ENCODE measurements around the gene MYL9.
A peak's percentile ranks its signal among the peaks of the same experiment; 100 is the strongest.

Gene MYL9

DNA sequence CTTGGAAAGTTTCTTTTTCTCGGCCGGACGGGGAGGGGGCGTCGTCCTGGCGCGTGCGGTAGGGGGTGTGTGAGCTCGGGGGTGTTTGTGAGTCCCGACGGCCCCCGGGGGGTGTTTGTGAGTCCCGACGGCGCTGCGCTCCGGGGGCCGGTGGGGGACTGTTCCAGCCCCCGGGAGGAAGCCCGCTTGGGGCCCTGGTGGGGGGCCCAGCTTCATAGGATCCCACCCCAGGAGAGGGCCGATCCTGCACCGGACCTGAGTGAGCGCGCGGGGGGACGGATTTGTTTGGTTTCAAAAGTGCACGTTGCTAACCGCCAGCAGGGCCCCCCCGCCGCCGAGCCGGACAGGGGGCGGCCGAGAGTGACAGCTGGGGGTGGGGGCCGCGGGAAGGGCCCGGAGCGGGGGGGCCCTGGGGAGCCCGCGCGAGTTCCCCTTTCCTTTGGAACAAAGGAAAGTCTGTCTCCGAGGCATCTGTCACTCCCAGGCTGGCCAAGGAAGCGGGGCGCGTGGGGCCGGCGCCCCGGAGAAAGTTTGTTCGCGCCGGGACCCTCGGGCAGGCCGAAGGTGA is 32.6 kb downstream of the MYL9 start:
- H3K27ac ChIP-seq (ENCODE audit: low read depth, low read length) = peak overlapping the region; percentile 88
- H3K4me1 ChIP-seq (ENCODE audit: insufficient read depth, low read length) = peaks cover 36% of the 10 kb centered on the region
- H3K27me3 ChIP-seq (ENCODE audit: insufficient read depth, low read length) = no peaks in the 10 kb centered on the region
- peak overlapping the region; percentile 85 for H3K9ac ChIP-seq (ENCODE audit: low read depth, low read length)
- WGBS = under 1% methylated on average over 50 of the region's 53 CpGs
- H3K4me3 ChIP-seq (ENCODE audit: low read length) = peak overlapping the region; percentile 95
- no peaks in the 10 kb centered on the region for H3K9me3 ChIP-seq (ENCODE audit: insufficient read depth, low read depth, low read length)
- H3K36me3 ChIP-seq (ENCODE audit: insufficient read depth, low read length) = peaks cover 11% of the 10 kb centered on the region

DNA sequence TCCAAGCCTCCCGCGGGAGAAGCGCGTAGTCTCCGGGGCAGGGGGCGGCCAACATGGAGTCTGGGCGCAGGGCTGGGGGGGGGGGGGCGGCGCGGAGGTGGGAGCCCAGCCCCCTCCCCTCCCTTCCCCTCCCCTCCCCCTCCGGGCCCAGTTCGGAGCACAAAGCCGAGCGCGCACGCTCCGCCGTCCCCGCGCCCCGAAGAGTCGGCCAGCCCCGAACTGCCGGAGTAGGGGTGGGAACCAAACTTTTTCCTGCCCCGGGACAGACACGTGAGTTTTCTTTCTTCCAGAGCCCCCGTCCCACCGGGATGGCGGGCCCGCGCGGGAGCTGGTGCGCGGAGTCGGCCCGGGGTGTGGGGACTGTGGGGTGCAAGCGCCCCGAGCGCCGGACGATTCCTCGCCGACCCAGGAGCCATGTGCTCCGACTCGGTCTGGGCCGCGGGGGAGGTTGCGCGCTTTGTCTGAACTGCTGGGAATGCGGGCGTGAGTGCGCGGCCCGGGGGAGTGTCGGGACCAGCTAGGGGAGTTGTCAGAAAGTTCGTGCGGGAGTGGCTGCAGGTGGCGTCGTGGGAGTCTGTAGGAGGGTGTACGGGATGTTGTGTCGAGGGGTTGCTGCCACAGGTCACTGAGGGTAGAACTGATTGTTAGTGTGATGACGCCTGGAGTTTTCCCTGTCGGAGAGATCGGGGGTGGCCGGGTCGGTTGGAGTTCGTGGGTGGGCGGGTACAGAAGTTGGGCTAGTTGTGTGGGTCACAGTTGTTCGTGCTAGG is 33.2 kb downstream of the MYL9 start:
- H3K27ac ChIP-seq (ENCODE audit: low read depth, low read length) = peak overlapping the region; percentile 88
- H3K27me3 ChIP-seq (ENCODE audit: insufficient read depth, low read length) = no peaks in the 10 kb centered on the region
- H3K9ac ChIP-seq (ENCODE audit: low read depth, low read length) = peak overlapping the region; percentile 97
- peak overlapping the region; percentile 95 for H3K4me3 ChIP-seq (ENCODE audit: low read length)
- peaks cover 16% of the 10 kb centered on the region for H3K36me3 ChIP-seq (ENCODE audit: insufficient read depth, low read length)
- peaks cover 34% of the 10 kb centered on the region for H3K4me1 ChIP-seq (ENCODE audit: insufficient read depth, low read length)
- under 1% methylated on average over 60 of the region's 69 CpGs for WGBS
- H3K9me3 ChIP-seq (ENCODE audit: insufficient read depth, low read depth, low read length) = no peaks in the 10 kb centered on the region

DNA sequence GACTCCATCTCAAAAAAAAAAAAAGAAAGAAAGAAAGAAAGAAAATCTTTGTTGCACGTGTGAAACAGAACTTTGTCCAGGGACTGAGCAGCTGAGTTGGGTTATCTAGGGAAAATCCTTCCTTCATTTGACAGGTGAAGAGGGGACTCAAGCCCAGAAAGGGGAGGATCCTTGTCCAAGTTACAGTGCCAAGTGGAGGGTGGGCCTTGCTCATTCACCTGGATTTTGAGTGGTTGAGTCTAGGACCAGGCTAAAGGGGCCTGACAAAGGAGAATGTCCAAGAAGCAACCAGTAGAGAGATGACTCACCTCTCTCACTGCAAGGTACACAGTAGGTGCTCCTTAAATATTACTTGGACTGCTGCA is 34.7 kb downstream of the MYL9 start:
- no peak overlapping the region for H3K27ac ChIP-seq (ENCODE audit: low read depth, low read length)
- H3K36me3 ChIP-seq (ENCODE audit: insufficient read depth, low read length) = peaks cover 29% of the 10 kb centered on the region
- peaks cover 24% of the 10 kb centered on the region for H3K4me1 ChIP-seq (ENCODE audit: insufficient read depth, low read length)
- no peaks in the 10 kb centered on the region for H3K27me3 ChIP-seq (ENCODE audit: insufficient read depth, low read length)
- no peak overlapping the region for H3K9ac ChIP-seq (ENCODE audit: low read depth, low read length)
- H3K4me3 ChIP-seq (ENCODE audit: low read length) = no peak overlapping the region
- H3K9me3 ChIP-seq (ENCODE audit: insufficient read depth, low read depth, low read length) = no peaks in the 10 kb centered on the region
- 88% methylated on average over 1 of the region's 1 CpG for WGBS

DNA sequence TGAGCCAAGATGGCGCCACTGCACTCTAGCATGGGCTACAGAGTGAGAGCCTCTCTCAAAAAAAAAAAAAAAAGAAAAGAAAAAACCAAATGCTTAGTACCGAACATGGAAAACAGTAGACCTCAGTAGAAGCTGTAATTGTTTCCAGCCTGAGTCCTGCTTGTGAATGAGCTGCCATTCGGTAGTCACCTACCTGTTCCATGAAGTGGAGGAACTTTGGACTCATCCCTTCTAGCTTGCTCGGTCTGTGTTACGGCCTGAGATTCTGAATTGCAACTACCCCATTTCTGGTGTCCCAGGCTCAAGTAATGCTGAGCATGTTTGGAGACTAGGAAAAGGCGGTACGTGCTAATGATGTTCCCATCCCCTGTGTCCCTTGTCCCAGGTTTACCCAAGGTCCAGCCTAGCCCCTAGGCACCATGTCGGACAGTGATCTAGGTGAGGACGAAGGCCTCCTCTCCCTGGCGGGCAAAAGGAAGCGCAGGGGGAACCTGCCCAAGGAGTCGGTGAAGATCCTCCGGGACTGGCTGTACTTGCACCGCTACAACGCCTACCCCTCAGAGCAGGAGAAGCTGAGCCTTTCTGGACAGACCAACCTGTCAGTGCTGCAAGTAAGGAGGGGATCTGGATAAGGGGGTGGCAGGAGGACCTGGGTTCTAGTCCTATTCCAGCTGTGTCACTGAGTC is 37.2 kb downstream of the MYL9 start:
- Histone ChIP-seq H3K4me3 (ENCODE audit: low read length) (no peak overlapping the region), H3K27ac (ENCODE audit: low read depth, low read length) (no peak overlapping the region), H3K9me3 (ENCODE audit: insufficient read depth, low read depth, low read length) (no peaks in the 10 kb centered on the region), H3K27me3 (ENCODE audit: insufficient read depth, low read length) (no peaks in the 10 kb centered on the region), H3K4me1 (ENCODE audit: insufficient read depth, low read length) (peaks cover 6% of the 10 kb centered on the region), H3K9ac (ENCODE audit: low read depth, low read length) (no peak overlapping the region), H3K36me3 (ENCODE audit: insufficient read depth, low read length) (peaks cover 50% of the 10 kb centered on the region)
- WGBS = 96% methylated on average over 15 of the region's 15 CpGs

DNA sequence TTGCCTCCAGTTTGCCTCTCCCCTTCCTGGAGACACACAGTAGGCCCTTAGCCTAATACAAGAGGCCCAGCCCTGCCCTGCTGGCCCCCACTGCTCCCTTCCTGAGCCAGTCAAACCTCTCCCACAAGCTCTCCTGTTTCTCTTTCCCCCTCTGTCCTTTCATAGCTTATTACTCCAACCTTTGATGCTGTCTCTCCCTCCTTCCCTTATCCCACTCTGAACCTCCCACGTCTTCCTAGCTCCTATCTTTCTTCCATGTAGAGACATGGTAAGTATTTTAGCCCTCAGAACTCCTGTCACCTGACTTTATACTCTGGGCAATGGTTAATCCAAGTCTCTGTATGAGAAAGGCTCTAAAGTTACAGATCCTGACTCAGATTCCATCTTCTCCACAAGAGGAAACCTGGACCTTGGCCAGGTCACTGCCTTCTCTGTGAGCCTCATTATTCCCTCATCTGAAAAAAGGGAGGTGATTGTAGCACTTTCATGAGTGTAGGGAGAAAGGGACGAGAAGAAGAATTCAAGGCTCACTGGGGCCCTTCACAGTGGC is 38.8 kb downstream of the MYL9 start:
- 93% methylated on average over 2 of the region's 2 CpGs for WGBS
- Histone ChIP-seq H3K4me3 (ENCODE audit: low read length) (no peak overlapping the region), H3K4me1 (ENCODE audit: insufficient read depth, low read length) (peaks cover 17% of the 10 kb centered on the region), H3K27me3 (ENCODE audit: insufficient read depth, low read length) (no peaks in the 10 kb centered on the region), H3K36me3 (ENCODE audit: insufficient read depth, low read length) (peaks cover 50% of the 10 kb centered on the region), H3K9ac (ENCODE audit: low read depth, low read length) (no peak overlapping the region), H3K9me3 (ENCODE audit: insufficient read depth, low read depth, low read length) (no peaks in the 10 kb centered on the region), H3K27ac (ENCODE audit: low read depth, low read length) (no peak overlapping the region)

DNA sequence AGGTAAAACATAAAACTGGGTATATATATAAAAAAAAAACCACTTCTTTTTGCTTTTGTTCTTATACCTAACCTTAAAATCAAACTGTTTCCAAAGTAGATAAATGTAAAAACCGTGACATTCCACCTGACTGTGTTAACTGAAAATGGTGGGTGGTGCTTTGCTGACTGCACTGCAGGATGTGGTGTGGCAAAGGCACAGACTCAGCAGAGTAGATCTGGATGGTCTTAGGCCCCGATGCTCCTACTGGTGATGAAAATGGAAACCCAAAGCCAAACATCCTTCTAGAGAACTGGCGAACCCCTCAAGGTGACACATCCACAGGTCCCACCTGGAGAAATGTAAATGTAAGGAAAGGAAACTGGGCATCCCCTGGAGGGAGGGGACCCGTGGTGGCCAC is 41.0 kb downstream of the MYL9 start:
- WGBS = 92% methylated on average over 4 of the region's 4 CpGs
- Histone ChIP-seq H3K9me3 (ENCODE audit: insufficient read depth, low read depth, low read length) (no peaks in the 10 kb centered on the region), H3K9ac (ENCODE audit: low read depth, low read length) (no peak overlapping the region), H3K27me3 (ENCODE audit: insufficient read depth, low read length) (no peaks in the 10 kb centered on the region), H3K27ac (ENCODE audit: low read depth, low read length) (no peak overlapping the region), H3K36me3 (ENCODE audit: insufficient read depth, low read length) (peaks cover 53% of the 10 kb centered on the region), H3K4me3 (ENCODE audit: low read length) (no peak overlapping the region), H3K4me1 (ENCODE audit: insufficient read depth, low read length) (peaks cover 25% of the 10 kb centered on the region)

DNA sequence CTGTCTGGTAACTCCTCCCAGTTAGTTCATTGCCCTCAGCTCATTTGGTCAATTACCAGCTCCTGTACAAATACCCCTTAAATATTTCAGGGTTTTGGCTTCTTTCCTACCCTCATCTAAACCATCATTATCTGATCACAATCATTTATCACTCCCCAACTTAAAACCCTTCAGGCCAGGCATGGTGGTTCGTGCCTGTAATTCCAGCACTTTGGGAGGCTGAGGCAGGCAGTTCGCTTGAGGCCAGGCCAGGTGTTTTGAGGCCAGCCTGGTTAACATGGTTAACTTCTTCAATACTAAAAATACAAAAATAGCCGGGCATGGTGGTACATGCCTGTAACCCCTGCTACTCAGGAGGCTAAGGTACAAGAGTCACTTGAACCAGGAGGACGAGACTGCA is 41.5 kb downstream of the MYL9 start:
- H3K4me3 ChIP-seq (ENCODE audit: low read length) = no peak overlapping the region
- H3K27me3 ChIP-seq (ENCODE audit: insufficient read depth, low read length) = no peaks in the 10 kb centered on the region
- no peak overlapping the region for H3K9ac ChIP-seq (ENCODE audit: low read depth, low read length)
- peaks cover 57% of the 10 kb centered on the region for H3K36me3 ChIP-seq (ENCODE audit: insufficient read depth, low read length)
- 97% methylated on average over 4 of the region's 4 CpGs for WGBS
- no peak overlapping the region for H3K27ac ChIP-seq (ENCODE audit: low read depth, low read length)
- no peaks in the 10 kb centered on the region for H3K9me3 ChIP-seq (ENCODE audit: insufficient read depth, low read depth, low read length)
- H3K4me1 ChIP-seq (ENCODE audit: insufficient read depth, low read length) = peaks cover 25% of the 10 kb centered on the region

DNA sequence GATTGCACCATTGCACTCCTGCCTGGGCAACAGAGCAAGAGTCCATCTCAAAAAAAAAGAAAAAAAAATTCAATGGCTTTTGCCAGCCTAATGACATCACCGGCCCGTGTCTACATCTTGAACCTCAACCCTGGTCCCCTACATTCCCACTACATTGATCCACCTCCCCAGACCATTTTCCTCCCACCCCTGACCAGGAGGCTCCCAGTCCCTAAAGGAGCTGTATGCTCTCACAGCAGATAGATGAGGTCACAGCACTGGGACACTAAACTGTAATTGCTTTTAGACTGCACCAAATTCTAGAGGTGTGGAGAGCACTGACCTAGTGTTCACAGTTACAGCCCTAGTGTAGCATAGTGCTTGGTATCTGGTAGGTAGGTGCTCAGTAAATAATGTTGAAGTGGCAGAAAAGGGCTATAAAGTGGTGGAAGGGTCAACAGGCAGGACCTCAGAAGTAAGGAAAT is 42.7 kb downstream of the MYL9 start:
- Histone ChIP-seq H3K36me3 (ENCODE audit: insufficient read depth, low read length) (peaks cover 54% of the 10 kb centered on the region), H3K9me3 (ENCODE audit: insufficient read depth, low read depth, low read length) (no peaks in the 10 kb centered on the region), H3K27ac (ENCODE audit: low read depth, low read length) (no peak overlapping the region; the same call in 1 of the 2 replicates), H3K4me3 (ENCODE audit: low read length) (no peak overlapping the region), H3K27me3 (ENCODE audit: insufficient read depth, low read length) (no peaks in the 10 kb centered on the region), H3K9ac (ENCODE audit: low read depth, low read length) (no peak overlapping the region), H3K4me1 (ENCODE audit: insufficient read depth, low read length) (peaks cover 25% of the 10 kb centered on the region)
- WGBS = 90% methylated on average over 2 of the region's 2 CpGs

DNA sequence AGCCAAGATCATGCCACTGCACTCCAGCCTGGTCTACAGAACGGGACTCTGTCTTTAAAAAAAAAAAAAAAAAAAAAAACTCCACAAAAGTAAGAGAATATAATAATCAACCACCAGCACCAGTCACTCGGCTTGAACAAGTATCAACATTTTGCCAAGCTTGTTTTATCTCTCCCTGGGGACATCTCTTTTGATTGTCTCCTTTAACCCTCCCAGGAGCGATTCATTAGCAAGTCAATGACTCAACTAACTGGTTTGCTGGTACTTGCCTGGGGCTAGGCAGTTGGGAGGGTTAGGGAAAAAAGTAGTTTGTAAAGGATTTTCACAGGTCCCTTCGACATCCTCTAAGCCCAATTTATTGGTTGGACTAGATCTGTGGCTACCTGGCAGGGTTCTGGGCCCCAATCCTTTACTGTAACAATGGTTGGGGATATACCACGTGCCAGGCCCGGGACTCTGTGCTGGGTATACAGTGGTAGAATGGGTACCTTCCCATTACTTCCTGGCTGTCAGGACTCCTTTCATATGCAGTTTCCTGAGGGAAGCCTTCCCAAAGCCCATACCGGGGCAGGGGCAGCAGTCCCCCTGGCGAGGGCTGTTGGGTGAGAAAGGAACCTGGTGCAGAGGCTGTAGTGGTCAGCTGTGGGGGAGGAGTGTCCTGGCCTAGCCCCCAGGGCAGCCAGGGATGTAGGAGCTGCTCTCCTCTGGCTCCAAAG is 44.2 kb downstream of the MYL9 start:
- peaks cover 25% of the 10 kb centered on the region for H3K4me1 ChIP-seq (ENCODE audit: insufficient read depth, low read length)
- peak overlapping the region; percentile 94 for H3K27ac ChIP-seq (ENCODE audit: low read depth, low read length)
- 6% methylated on average over 8 of the region's 8 CpGs for WGBS
- H3K36me3 ChIP-seq (ENCODE audit: insufficient read depth, low read length) = peaks cover 43% of the 10 kb centered on the region
- peak overlapping the region; percentile 24 for H3K9ac ChIP-seq (ENCODE audit: low read depth, low read length)
- no peaks in the 10 kb centered on the region for H3K27me3 ChIP-seq (ENCODE audit: insufficient read depth, low read length)
- peak overlapping the region; percentile 25 for H3K4me3 ChIP-seq (ENCODE audit: low read length)
- no peaks in the 10 kb centered on the region for H3K9me3 ChIP-seq (ENCODE audit: insufficient read depth, low read depth, low read length)

DNA sequence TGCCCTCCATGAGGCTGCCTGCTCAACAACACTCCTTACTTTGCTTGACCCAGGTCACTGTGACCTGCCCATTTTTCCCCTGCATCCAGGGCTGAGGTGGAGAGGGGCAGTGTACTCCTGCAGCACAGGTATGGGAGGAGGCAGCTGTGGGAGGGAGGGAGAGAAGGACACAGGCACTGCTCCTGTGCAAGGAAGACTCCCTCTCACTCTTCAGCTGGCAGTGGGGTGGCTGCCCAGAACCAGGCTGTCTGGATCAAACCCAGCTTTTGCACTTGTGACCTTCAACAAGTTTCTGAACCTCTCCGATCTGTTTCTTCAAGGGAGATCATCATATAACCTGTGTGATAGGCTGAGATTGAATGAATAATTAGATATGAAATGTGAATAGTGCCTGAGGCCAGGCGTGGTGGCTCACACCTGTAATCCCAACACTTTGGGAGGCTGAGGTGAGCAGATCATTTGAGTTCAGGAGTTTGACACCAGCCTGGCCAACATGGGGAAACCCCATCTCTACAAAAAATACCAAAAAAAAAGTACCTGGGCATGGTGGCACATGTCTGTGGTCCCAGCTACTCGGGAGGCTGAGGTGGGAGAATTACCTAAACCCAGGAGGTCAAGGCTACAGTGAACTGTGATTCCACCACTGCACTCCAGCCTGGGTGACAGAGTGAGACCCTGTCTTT is 46.2 kb downstream of the MYL9 start:
- Histone ChIP-seq H3K27me3 (ENCODE audit: insufficient read depth, low read length) (no peaks in the 10 kb centered on the region), H3K9me3 (ENCODE audit: insufficient read depth, low read depth, low read length) (no peaks in the 10 kb centered on the region), H3K36me3 (ENCODE audit: insufficient read depth, low read length) (peaks cover 38% of the 10 kb centered on the region), H3K4me1 (ENCODE audit: insufficient read depth, low read length) (peaks cover 34% of the 10 kb centered on the region), H3K4me3 (ENCODE audit: low read length) (no peak overlapping the region), H3K9ac (ENCODE audit: low read depth, low read length) (no peak overlapping the region; the same call in 1 of the 2 replicates), H3K27ac (ENCODE audit: low read depth, low read length) (no peak overlapping the region)
- WGBS = 92% methylated on average over 3 of the region's 3 CpGs
